PC-9 (cell line): ENCODE data around the gene MBOAT2.

Experiments
- EZH2 ChIP-seq: fragments of 200-600 bp; sonication (generic); IDR thresholded peaks from 2 replicates; pipeline ENCODE4 v1.8.0; 2017; ENCODE audit warnings: antibody characterized with exemption, low read depth
- TF ChIP-seq, protein P1 (sequence below): fragments of 200-600 bp; sonication (generic); conservative IDR thresholded peaks from 2 replicates; pipeline ENCODE4 v1.6.1; 2017; ENCODE audit warnings: mixed run types, antibody characterized with exemption, mild to moderate bottlenecking, moderate library complexity

DNA sequence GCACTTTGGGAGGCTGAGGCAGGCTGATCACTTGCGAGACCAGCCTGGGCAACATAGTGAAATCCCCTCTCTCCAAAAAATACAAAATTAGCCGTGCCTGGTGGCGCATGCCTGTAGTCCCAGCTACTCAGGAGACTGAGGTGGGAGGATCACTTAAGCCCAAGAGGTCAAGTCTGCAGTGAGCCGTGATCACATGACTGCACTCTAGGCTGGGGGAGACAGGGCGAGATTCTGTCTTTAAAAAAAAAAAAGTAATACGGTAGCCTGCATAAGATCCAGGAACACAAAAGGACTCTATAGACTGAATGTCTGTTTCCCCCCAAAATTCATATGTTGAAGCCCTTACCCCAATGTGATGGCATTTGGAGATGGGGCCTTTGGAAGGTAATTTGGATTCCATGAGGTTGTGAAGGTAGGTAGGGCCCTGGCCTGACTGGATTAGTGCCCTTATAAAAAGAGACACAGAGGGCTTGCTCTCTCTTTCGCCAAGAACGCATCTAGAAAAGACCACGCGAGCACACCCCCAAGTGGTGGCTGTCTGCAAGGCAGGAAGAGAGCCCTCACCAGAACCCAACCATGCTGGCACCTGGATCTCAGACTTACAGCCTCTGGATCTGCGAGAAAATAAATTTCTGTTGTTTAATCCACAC lies 17.0 kb downstream of the MBOAT2 start:
- TF ChIP-seq, protein P1, sequence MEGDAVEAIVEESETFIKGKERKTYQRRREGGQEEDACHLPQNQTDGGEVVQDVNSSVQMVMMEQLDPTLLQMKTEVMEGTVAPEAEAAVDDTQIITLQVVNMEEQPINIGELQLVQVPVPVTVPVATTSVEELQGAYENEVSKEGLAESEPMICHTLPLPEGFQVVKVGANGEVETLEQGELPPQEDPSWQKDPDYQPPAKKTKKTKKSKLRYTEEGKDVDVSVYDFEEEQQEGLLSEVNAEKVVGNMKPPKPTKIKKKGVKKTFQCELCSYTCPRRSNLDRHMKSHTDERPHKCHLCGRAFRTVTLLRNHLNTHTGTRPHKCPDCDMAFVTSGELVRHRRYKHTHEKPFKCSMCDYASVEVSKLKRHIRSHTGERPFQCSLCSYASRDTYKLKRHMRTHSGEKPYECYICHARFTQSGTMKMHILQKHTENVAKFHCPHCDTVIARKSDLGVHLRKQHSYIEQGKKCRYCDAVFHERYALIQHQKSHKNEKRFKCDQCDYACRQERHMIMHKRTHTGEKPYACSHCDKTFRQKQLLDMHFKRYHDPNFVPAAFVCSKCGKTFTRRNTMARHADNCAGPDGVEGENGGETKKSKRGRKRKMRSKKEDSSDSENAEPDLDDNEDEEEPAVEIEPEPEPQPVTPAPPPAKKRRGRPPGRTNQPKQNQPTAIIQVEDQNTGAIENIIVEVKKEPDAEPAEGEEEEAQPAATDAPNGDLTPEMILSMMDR, result no peak
- no peak for TF ChIP-seq EZH2
